NCI-H2107 treated with DMSO at 0.1 percent for 48 hours (cell line): ENCODE data around the gene AP3B1.
A peak's percentile ranks its signal among the peaks of the same experiment; 100 is the strongest.
"Not testable (repeated sequence)": the region's sequence is repeated elsewhere in the genome, so short reads cannot be mapped to it uniquely, and the experiment has no call there.

Experiments used
- DNase-seq: peaks from one replicate; lab custom pipeline; 2025; ENCODE audit not compliant: unreplicated experiment; lab: John Stamatoyannopoulos, UW

The AP3B1 gene

DNA sequence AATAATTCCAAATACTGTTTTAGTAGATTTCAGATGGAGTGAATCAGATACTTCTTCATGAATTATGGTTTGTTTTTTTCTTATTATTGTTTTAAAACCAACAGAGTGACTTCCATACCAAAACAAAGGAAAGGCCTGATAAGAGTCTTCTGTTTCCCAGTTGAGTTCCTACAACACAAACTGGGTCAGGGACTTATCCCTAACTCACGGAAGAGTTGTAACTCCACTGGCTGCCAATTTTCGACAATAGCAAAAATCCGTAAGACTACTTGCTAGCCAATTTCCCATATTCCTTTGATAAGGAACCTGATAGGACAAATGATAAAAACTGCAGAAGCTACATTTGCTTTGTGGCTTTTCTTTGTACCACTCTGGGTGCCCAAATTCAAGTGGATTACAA, 219.2 kb downstream of the AP3B1 start:
- DNase-seq: no peak

DNA sequence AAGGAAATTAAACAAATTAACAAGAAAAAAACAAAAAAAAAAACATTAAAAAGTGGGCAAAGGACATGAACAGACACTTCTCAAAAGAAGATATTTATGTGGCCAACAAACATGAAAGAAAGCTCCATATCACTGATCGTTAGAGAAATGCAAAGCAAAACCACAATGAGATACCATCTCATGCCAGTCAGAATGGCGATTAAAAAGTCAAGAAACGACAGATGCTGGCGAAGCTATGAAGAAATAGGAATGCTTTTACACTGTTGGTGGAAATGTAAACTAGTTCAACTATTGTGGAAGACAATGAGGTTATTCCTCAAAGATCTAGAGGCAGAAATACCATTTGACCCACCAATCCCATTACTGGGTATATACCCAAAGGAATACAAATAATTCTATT, 223.8 kb downstream of the AP3B1 start:
- DNase-seq: not testable (repeated sequence)

DNA sequence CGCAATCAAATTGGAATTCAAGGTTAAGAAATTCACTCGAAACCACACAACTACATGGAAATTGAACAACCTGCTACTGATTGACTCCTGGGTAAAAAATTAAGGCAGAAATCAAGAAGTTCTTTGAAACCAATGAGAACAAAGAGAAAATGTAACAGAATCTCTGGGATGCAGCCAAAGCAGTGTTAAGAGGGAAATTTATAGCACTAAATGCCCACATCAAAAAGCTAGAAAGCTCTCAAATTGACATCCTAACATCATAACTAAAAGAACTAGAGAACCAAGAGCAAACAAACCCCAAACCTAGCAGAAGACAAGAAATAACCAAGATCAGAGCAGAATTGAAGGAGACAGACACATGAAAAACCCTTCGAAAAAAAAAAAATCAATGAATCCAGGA, 226.9 kb downstream of the AP3B1 start:
- DNase-seq: not testable (repeated sequence)

DNA sequence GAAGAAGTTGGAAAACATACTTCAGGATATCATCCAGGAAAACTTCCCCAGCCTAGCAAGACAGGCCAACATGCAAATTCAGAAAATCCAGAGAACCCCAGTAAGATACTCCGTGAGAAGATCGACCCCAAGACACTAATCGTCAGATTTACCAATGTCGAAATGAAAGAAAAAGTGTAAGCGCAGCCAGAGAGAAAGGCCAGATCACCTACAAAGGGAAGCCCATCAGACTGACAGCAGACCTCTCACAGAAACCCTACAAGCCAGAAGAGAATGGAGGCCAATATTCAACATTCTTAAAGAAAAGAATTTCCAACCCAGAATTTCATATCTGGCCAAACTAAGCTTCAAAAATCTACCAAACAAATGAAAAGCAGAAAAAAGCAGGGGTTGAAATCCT, 227.8 kb downstream of the AP3B1 start:
- DNase-seq: not testable (repeated sequence)

DNA sequence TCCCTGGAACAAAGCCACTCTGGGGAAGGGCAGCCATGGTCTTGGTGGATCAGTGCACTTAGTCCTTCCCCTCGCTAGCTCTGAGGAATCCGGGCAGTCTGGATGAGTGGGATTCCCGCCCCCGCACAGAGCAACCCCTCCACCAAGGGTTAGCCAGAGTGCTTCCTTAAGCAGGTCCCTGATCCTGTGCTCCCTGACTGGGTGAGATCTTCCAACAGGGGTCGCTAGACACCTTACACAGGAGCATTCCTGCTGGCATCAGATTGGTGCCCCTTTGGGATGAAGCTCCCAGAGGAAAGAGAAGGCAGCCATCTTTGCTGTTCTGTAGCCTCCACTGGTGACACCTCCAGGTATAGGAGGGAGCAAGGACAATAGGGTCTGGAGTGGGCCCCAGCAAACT, 228.8 kb downstream of the AP3B1 start:
- DNase-seq: no peak

DNA sequence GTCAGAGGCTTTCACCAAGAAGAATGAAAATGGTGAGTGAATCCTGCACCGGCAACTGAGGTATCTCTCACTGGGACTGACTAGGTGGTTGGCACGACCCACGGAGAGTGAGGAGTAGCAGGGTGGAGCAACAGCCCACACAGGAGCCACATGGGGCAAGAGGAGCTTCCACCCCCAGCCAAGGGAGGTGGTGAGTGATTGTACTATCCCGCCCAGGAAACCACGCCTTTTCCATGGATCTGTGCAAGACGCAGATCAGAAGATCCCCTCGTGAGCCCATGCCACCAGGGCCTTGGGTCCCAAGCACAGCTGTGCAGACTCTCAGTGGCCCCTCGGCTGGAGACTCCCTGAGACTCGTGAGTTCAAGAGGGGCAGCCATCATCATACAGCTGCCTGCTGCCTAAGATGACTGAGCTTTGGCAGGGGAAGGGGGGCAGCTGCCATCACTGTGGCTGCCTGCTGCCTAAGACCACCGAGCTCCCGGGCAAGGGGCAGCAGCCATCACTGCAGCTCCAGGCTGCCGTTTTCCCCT, 229.5 kb downstream of the AP3B1 start:
- DNase-seq: no peak

DNA sequence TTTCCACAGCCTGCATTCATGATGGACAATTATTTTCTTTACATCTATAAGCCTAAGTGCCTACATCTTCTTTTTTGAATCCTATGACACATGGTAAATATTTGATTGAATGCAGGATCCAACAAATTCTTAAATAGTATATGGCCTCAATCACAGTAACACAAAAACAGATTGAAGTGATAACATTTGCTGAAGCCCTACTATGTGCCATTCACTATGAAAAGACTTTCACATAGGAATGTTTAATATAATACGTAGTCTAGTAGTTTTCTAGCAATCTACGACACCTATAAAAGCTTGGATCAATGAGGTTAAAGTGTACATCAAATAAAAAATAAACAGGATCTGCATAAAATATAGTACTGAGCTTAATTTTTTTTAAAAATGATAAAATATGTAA, 231.0 kb downstream of the AP3B1 start:
- no peak for DNase-seq

DNA sequence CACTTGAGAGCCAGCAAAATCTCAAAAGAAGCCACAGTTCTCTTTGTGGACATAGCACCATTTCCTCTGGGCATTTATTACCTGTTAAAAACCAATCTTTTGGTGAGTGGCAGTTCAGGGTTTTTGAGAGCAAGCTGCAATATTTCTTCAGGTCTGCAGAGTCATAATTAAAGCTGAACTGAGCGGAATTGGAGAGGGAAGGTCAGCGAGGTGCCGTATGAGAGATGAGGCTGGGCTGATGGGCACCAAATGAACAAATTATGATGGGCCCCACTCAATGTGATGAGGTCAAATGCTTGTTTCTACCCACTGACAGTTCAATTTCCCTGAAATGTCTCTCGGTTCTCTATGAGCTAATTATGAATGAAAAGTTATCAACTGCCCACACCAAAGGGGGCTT, 231.9 kb downstream of the AP3B1 start:
- no peak for DNase-seq

DNA sequence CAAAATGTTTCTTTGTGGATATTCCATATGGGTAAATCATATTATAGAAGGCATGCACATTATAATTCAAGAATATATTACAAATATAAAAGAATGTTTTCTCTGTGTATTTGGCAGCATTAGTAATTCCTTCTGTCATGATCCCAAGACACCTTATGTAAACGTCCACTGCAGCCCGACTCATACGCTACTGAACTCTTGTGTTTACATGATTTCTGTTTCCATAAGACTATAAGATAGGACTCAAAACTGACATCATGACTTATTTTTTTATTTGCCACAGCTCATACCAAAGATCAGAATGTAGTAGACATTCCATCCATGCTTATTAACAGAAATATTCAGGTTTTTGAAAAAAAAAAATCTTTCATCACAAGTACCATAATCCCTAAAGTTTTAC, 234.1 kb downstream of the AP3B1 start:
- no peak for DNase-seq

DNA sequence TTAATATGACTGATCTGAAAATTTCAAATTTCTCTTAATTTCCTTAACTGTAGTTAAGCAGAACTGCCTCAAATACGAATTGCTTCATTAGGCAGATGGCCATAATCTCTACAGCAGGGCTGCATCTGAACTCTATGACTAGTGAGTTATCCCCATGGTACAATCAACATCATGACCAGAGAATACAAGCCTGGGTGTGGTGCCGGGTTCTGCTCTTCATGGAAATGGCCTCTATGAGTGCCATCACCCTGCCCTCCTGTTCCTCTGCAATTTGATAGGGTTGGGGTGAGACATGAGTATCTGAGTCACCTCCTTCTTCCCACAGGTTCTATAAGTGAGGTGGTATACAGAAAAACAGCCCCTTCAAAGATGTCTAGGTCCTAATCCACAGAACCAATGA, 235.9 kb downstream of the AP3B1 start:
- no peak for DNase-seq

DNA sequence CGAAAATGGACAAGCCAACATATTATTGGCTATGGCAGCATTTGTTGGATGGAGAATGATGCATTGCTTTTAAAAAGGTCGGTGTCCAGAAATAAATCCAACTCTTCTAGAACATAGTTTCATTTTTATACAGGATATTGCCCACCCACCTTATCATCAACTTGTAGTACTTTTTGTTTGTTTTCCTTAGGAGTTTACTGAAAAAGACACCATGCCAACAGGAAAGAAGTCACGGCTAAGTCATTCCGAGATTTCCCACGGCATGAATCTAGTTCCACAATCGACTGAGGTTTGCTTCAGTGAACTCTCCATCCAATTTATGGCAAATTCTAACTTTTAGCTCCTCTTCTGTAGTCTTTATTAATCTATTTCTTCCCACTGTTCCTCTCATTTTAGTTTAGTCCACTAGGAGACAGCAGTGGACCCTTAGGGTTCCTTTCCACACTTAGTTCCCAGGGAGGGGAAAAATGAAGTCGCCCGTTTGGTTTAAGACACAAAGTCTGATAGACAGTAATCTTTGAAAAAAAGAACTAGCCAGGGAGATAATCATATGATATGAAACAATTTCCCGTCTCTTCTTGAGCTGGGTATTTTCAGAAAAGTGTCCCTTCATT, 237.5 kb downstream of the AP3B1 start:
- no peak for DNase-seq

DNA sequence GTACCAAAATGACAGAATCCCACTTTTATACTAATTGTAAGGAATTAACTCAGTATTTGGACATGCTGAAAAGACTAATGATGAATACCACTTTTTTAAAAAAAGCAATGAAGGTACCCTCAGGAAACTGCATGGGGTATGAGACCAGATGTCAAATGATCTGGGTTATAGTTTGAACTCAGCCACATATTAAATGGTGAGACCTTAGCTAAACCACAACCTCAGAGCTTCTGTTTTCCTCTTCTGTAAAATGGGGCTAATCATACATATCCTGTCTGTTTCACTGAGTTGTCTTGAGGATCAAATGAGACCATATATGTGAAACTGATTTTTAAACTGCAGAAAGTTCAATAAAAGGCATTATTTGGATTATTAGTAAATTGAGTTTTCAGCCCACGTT, 238.4 kb downstream of the AP3B1 start:
- DNase-seq: no peak

DNA sequence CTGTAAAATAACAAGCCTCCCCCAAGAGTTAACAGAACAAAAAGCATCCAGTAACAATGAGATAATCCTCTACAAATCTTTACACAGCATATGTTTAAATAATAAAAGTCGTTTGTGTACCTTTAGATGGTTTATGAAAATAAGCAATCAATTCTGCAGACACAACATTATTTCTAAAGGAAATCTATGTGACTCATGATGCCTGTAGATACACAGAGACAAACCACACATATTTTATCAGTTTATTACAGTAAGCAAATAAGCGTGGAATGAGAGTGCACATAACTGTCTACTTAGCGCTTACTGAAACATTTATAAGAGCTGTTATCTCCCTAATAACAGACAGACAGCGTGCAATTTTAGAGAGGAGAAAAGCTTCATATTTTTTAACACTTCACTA, 243.6 kb downstream of the AP3B1 start:
- DNase-seq: no peak

DNA sequence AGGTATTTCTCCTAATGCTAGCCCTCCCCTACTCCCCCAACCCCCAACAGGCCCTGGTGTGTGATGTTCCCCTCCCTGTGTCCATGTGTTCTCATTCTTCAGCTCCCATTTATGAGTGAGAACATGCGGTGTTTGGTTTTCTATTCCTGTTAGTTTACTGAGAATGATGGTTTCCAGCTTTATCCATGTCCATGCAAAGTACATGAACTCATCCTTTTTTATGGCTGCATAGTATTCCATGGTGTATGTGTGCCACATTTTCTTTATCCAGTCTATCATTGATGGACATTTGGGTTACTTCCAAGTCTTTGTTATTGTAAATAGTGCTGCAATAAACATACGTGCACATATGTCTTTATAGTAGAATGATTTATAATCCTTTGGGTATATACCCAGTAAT, 247.7 kb downstream of the AP3B1 start:
- DNase-seq: not testable (repeated sequence)

DNA sequence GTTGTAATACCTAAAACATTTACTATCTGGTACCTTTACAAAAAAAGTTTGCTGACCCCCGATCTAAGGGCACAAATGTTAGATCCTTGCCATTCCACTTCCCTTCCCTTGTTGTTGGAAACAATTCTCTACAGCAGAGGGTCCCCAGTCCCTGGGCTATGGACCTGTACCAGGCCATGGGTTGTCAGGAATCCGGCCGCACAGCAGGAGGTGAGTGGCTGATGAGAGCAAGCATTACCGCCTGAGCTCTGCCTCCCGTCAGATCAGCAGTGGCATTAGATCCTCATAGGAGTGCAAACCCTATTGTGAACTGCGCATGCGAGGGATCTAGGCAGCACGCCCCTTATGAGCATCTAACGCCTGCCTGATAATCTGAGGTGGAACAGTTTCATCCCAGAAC, 248.5 kb downstream of the AP3B1 start:
- DNase-seq: no peak

DNA sequence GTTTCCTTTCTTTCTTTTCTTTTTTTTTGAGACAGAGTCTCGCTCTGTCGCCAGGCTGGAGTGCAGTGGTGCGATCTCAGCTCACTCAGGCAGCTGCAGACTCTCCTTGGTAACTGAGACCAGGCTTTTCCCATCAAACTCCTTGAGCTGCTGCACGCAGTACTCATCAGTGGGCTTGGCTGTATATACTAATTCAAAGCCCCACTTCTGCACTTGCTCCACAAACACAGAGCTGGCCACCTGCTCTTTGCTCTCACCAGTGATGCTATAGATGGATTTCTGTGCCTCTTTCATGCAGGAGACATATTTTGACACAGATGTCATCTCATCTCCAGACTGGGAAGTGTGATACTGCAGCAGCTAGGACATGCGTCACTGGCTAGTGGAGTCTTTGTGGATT, 252.7 kb downstream of the AP3B1 start:
- peak; percentile 15 for DNase-seq

DNA sequence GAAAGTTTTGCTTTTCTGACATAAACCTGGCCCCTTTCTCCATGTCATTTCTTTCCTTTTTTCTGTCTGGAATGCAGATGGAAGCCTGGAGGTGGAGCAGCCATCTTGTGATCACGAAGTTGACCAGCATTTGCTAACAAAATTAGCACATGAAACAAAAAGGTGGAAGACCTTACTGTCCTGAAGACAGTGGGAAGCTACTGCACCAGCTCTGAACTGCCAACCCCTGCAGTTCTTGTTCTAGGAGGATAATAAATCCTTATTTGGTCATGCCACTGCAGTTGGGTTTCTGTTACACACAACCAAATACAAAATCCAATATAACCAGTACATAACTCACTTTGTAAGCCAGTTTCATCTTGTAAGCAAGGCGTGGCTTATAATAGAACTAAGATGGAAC, 269.0 kb downstream of the AP3B1 start:
- no peak for DNase-seq

DNA sequence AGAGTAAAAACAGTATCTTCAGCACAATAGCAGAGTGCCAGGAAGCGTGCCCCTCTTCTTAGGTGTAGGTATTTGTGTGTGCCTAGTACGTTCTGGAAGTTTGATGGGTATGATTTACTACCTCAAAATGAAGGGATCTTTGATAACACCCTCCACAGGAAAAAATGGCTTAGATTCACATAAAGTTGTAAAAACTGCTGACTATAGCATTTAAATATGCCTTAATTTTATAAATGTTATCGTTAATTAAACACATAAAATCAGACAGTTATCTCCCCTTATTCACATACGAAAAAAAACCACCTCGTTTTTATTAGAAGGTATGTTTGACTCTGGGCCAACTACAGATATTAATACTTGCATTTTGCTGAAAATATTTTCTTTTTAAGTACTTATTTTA, 274.8 kb downstream of the AP3B1 start:
- DNase-seq: no peak

DNA sequence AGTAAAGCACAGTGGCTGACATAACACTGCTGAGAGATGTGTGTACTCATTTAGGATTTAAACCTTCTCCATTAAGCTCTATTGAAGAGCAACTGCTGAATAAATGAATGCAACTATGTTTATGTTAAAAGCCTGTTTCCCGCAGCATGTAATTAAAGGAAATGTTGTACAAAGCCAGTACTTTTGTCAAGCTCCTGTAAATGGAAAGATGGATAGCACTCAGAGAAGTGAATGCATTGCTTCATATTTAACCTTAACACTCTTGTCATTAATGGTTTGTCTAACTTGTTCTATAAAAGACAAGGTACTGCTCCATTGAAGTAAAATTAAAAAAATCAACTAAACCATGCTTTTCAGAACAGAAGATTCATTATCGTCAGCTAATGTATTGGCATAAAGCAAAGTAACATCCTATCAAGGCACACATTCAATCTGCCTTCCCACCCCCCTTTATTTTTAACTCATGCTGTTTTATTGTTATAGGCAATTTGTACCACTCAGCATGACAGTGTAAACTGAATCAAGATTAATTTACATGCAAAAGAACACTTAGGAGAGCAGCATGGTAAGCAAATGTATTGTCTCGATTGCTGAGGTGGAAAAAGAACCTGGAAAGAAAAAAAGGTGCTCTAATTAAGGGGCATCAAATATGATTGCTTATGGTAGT, 277.5 kb downstream of the AP3B1 start:
- peak; percentile 89 for DNase-seq

DNA sequence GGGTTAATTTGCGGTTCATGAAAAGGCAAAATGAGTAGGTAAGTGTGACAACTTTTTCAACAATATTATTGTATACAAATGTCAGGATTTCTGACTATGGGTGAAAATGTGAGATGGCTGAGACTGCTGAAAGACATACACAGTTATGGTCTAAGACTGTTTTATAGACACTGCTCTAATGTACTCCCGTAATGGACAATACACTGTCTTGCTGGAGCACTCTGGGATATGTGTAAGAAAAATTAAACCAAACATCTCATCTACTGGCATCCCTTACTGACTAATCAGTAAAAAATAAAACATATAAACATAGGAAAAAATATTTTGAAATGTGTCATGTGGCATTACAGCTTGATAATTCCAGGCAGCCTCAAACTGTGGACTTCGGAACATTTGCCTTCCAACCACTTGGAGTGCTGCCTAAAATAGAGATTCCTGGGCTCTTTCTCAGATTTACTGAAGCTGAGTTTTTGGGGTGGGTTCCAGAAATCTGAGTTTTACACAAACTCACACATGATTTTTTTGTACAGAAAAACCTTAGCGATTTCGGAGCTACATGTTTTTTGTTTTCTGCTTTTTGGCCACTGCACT, 284.5 kb downstream of the AP3B1 start:
- no peak for DNase-seq

DNA sequence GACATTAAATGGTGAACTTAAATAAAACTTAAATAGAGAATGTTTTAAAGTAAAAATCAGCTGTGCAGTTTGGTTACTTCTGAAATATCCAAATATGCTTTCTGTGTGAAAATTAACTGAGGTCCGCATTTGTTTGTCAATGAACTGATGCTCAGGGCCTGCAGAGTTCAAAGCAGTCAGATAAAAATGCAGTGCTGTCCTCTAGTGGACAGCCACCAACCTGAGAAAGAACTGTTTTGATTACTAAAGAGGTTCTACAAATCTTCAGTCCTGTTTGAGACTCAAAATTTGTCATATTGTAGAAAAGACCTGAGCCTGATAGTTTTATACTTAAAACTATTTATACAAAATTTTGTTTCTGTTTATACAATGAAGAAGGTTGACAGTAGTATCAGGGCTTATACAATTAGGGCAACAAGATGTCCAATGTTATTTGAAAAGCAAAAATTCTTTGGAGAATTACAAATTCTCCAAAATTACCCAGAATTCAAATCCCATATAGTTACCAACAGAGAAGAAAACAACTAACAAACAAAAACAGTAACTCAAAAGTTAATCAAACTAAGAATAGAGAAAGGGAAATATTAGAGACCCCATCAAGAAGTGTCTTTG, 286.0 kb downstream of the AP3B1 start:
- peak; percentile 38 for DNase-seq

DNA sequence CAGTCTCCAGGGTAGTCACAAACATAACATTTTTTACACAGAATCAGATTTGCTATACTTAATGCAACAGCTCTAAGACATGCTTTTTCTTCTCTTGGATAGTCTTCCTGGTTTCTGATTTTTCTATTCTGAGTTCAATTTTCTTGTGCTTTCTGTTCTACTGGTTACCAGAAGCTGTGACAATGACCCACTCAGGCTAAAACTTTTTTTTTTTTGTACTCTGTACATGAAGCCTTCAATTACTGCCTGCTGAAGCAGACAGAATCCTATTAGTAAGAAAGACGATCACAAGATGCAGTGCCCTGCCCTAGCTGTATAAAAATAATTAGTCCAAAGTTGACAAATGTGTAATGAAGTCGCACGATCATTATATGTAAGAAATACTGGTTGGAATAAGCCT, 287.3 kb downstream of the AP3B1 start:
- DNase-seq: no peak
